GM23338 (cell line): ENCODE data around the gene HIF3A. TPM values are rescaled to one million over a fixed set of nuclear protein-coding genes. Genes with fewer than 3 reads are reported as not detected.
A peak's percentile ranks its signal among the peaks of the same experiment; 100 is the strongest.

Experiments
- ATAC-seq: fragments of 200-7000 bp; cut with Tn5 transposase; 3 replicates; pipeline ENCODE4 v1.9.1; 2020
- DNase-seq: peaks from one replicate; pipeline ENCODE4 v3.0.0-alpha.2; 2015; ENCODE audit warnings: low spot score
- H2AFZ ChIP-seq: fragments of 200-600 bp; sonication (generic); 2 replicates; pipeline ENCODE4 v1.8.0; 2016; ENCODE audit warnings: antibody characterized with exemption, mild to moderate bottlenecking, moderate library complexity
- H3F3A ChIP-seq: fragments of 200-600 bp; sonication (generic); replicated peaks from 2 replicates; pipeline ENCODE4 v1.8.0; 2017; ENCODE audit warnings: antibody characterized with exemption, mixed run types, low read depth
- H3K27ac ChIP-seq: fragments of 200-600 bp; sonication (generic); 2 replicates; pipeline ENCODE4 v1.6.1; 2016; ENCODE audit warnings: low read depth
- H3K27me3 ChIP-seq: fragments of 200-600 bp; sonication (generic); 2 replicates; pipeline ENCODE4 v1.8.0; 2016; ENCODE audit warnings: mild to moderate bottlenecking, mixed run types, moderate library complexity; ENCODE audit not compliant: insufficient read depth
- H3K36me3 ChIP-seq: fragments of 200-600 bp; sonication (generic); 2 replicates; pipeline ENCODE4 v1.8.0; 2016; ENCODE audit warnings: mild to moderate bottlenecking; ENCODE audit not compliant: insufficient read depth
- H3K4me1 ChIP-seq: fragments of 200-600 bp; sonication (generic); 2 replicates; pipeline ENCODE4 v1.8.0; 2016; ENCODE audit warnings: mild to moderate bottlenecking, moderate library complexity; ENCODE audit not compliant: insufficient read depth
- H3K4me2 ChIP-seq: fragments of 200-600 bp; sonication (generic); 2 replicates; pipeline ENCODE4 v1.7.1; 2017; ENCODE audit warnings: mixed run types
- H3K4me3 ChIP-seq: fragments of 200-600 bp; sonication (generic); 2 replicates; pipeline ENCODE4 v1.6.1; 2016; ENCODE audit warnings: mixed run types
- H3K79me2 ChIP-seq: fragments of 200-600 bp; sonication (generic); replicated peaks from 2 replicates; pipeline ENCODE4 v1.8.0; 2017; ENCODE audit warnings: mild to moderate bottlenecking; ENCODE audit not compliant: insufficient read depth
- H3K9me2 ChIP-seq: fragments of 200-600 bp; sonication (generic); 2 replicates; pipeline ENCODE4 v1.8.0; 2017; ENCODE audit not compliant: insufficient read depth
- H4K20me1 ChIP-seq: fragments of 200-600 bp; sonication (generic); replicated peaks from 2 replicates; pipeline ENCODE4 v1.8.0; 2017; ENCODE audit warnings: mild to moderate bottlenecking; ENCODE audit not compliant: insufficient read depth
- H3K27ac Mint-ChIP-seq: 2 replicates; pipeline ENCODE4 v1.8.0; 2020; ENCODE audit warnings: inconsistent platforms, mild to moderate bottlenecking, moderate library complexity, mixed read lengths
- H3K27me3 Mint-ChIP-seq: 3 replicates; pipeline ENCODE4 v1.8.0; 2022; ENCODE audit warnings: low read depth, mild to moderate bottlenecking, moderate library complexity, mixed read lengths, inconsistent platforms; ENCODE audit not compliant: insufficient read depth, poor library complexity
- H3K36me3 Mint-ChIP-seq: 3 replicates; pipeline ENCODE4 v1.8.0; 2021; ENCODE audit warnings: low read depth, mild to moderate bottlenecking, inconsistent platforms, moderate library complexity, mixed read lengths
- H3K4me1 Mint-ChIP-seq: 3 replicates; pipeline ENCODE4 v1.8.0; 2020; ENCODE audit warnings: mild to moderate bottlenecking, inconsistent platforms, mixed read lengths
- H3K4me3 Mint-ChIP-seq: 3 replicates; pipeline ENCODE4 v1.8.0; 2021; ENCODE audit warnings: moderate library complexity, mild to moderate bottlenecking, inconsistent platforms, mixed read lengths
- H3K9me3 Mint-ChIP-seq: 3 replicates; pipeline ENCODE4 v1.8.0; 2020; ENCODE audit warnings: moderate library complexity, mild to moderate bottlenecking, inconsistent platforms, mixed read lengths
- CREB1 ChIP-seq: fragments of 250-450 bp; sonication (Bioruptor Pico); IDR thresholded peaks from 2 replicates; pipeline ENCODE4 v1.5.0; 2020; ENCODE audit warnings: low read depth, mild to moderate bottlenecking, moderate library complexity
- EZH2phosphoT487 ChIP-seq: fragments of 200-600 bp; sonication (generic); IDR thresholded peaks from one replicate; pipeline ENCODE4 v1.8.1; 2018; ENCODE audit warnings: antibody characterized with exemption; ENCODE audit not compliant: unreplicated experiment
- JUNB ChIP-seq: IDR thresholded peaks from one replicate; pipeline ENCODE4 v1.6.1; 2016; ENCODE audit warnings: antibody characterized with exemption; ENCODE audit not compliant: unreplicated experiment
- NANOG ChIP-seq: IDR thresholded peaks from 2 replicates; pipeline ENCODE4 v1.6.1; 2016; ENCODE audit warnings: antibody characterized with exemption, borderline replicate concordance
- REST ChIP-seq: IDR thresholded peaks from one replicate; pipeline ENCODE4 v1.6.1; 2018; ENCODE audit warnings: antibody characterized with exemption; ENCODE audit not compliant: unreplicated experiment
- ZNF331 ChIP-seq: fragments of 250-450 bp; sonication (Bioruptor Pico); IDR thresholded peaks from 2 replicates; pipeline ENCODE4 v1.5.0; 2020; ENCODE audit warnings: low read depth, mild to moderate bottlenecking, moderate library complexity
- polyA plus RNA-seq: library from polyadenylated mRNA; unstranded; fragments of >200 nt; fragmentation: Nextera tagmentation; extraction: Ambion mirVana; gene quantifications from 2 replicates; pipeline ENCODE4 v1.2.1, GENCODE V29; 2016
- total RNA-seq: library from RNA; depleted of rRNA; stranded (reverse); fragments of >200 nt; shearing (Covaris generic); gene quantifications from 2 replicates; pipeline ENCODE4 v1.2.3, GENCODE V29; 2014
- TF ChIP-seq, protein P1 (sequence below): IDR thresholded peaks from 2 replicates; pipeline ENCODE4 v1.6.1; 2016; ENCODE audit warnings: antibody characterized with exemption
- TF ChIP-seq, protein P2 (sequence below), 2 experiments: fragments of 200-600 bp in 1 of 2; sonication (generic) in 1 of 2; conservative IDR thresholded peaks; 2 replicates each; pipeline versions ENCODE4 v1.5.1 to v1.6.1; 2016 to 2017; ENCODE audit warnings: antibody characterized with exemption in 2 of 2, low read depth in 2 of 2, mild to moderate bottlenecking in 2 of 2, moderate library complexity in 1 of 2
- TF ChIP-seq, protein P3 (sequence below): fragments of 250-450 bp; sonication (Bioruptor Pico); IDR thresholded peaks from 2 replicates; pipeline ENCODE4 v1.5.0; 2020; ENCODE audit warnings: mild to moderate bottlenecking, moderate library complexity

Gene HIF3A
- total and polyA plus RNA-seq, 2 experiments from 2014 or later = 20.4 to 70.5 TPM

DNA sequence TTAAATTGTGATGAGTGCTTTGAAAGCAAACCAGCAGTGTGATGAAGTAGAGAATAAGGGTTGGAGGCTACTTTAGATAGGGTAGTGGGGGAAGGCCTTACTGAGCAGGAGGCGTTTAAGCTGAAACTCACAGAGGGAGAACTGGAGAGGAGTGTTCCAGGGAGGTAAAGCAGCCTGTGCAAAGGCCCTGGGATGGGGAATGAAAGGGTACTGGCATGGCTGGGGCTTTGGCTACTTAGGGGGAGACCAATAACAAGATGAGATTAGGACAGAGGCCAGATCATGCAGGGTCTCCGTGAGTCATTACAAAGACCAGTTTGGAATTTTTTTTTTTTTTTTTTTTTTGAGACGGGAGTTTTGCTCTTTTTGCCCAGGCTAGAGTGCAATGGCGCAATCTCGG, 51.1 kb downstream of the HIF3A start (continued):
- TF ChIP-seq, protein P1, sequence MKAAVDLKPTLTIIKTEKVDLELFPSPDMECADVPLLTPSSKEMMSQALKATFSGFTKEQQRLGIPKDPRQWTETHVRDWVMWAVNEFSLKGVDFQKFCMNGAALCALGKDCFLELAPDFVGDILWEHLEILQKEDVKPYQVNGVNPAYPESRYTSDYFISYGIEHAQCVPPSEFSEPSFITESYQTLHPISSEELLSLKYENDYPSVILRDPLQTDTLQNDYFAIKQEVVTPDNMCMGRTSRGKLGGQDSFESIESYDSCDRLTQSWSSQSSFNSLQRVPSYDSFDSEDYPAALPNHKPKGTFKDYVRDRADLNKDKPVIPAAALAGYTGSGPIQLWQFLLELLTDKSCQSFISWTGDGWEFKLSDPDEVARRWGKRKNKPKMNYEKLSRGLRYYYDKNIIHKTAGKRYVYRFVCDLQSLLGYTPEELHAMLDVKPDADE = no peak
- TF ChIP-seq CREB1 (CRISPR knock-in tag) (no peak), EZH2phosphoT487 (no peak), ZNF331 (CRISPR knock-in tag) (no peak)
- TF ChIP-seq, protein P2, sequence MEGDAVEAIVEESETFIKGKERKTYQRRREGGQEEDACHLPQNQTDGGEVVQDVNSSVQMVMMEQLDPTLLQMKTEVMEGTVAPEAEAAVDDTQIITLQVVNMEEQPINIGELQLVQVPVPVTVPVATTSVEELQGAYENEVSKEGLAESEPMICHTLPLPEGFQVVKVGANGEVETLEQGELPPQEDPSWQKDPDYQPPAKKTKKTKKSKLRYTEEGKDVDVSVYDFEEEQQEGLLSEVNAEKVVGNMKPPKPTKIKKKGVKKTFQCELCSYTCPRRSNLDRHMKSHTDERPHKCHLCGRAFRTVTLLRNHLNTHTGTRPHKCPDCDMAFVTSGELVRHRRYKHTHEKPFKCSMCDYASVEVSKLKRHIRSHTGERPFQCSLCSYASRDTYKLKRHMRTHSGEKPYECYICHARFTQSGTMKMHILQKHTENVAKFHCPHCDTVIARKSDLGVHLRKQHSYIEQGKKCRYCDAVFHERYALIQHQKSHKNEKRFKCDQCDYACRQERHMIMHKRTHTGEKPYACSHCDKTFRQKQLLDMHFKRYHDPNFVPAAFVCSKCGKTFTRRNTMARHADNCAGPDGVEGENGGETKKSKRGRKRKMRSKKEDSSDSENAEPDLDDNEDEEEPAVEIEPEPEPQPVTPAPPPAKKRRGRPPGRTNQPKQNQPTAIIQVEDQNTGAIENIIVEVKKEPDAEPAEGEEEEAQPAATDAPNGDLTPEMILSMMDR (conservative IDR thresholded peaks at IDR 0.05; ENCODE audit: low read depth in 2 of 2) = no peak

- DNase-seq (no peak), ATAC-seq (no peak)
- H3K27me3 Mint-ChIP-seq = peaks cover 16% of the 10 kb centered on the region
- H3K4me2 ChIP-seq = peak overlapping the region; percentile 26; the same call in 1 of the 2 replicates
- no peaks in the 10 kb centered on the region for H3F3A ChIP-seq
- H3K4me1 ChIP-seq = peaks cover 26% of the 10 kb centered on the region
- TF ChIP-seq, protein P1 = no peak
- TF ChIP-seq NANOG (no peak), JUNB (no peak), REST (no peak)
- TF ChIP-seq, protein P3, sequence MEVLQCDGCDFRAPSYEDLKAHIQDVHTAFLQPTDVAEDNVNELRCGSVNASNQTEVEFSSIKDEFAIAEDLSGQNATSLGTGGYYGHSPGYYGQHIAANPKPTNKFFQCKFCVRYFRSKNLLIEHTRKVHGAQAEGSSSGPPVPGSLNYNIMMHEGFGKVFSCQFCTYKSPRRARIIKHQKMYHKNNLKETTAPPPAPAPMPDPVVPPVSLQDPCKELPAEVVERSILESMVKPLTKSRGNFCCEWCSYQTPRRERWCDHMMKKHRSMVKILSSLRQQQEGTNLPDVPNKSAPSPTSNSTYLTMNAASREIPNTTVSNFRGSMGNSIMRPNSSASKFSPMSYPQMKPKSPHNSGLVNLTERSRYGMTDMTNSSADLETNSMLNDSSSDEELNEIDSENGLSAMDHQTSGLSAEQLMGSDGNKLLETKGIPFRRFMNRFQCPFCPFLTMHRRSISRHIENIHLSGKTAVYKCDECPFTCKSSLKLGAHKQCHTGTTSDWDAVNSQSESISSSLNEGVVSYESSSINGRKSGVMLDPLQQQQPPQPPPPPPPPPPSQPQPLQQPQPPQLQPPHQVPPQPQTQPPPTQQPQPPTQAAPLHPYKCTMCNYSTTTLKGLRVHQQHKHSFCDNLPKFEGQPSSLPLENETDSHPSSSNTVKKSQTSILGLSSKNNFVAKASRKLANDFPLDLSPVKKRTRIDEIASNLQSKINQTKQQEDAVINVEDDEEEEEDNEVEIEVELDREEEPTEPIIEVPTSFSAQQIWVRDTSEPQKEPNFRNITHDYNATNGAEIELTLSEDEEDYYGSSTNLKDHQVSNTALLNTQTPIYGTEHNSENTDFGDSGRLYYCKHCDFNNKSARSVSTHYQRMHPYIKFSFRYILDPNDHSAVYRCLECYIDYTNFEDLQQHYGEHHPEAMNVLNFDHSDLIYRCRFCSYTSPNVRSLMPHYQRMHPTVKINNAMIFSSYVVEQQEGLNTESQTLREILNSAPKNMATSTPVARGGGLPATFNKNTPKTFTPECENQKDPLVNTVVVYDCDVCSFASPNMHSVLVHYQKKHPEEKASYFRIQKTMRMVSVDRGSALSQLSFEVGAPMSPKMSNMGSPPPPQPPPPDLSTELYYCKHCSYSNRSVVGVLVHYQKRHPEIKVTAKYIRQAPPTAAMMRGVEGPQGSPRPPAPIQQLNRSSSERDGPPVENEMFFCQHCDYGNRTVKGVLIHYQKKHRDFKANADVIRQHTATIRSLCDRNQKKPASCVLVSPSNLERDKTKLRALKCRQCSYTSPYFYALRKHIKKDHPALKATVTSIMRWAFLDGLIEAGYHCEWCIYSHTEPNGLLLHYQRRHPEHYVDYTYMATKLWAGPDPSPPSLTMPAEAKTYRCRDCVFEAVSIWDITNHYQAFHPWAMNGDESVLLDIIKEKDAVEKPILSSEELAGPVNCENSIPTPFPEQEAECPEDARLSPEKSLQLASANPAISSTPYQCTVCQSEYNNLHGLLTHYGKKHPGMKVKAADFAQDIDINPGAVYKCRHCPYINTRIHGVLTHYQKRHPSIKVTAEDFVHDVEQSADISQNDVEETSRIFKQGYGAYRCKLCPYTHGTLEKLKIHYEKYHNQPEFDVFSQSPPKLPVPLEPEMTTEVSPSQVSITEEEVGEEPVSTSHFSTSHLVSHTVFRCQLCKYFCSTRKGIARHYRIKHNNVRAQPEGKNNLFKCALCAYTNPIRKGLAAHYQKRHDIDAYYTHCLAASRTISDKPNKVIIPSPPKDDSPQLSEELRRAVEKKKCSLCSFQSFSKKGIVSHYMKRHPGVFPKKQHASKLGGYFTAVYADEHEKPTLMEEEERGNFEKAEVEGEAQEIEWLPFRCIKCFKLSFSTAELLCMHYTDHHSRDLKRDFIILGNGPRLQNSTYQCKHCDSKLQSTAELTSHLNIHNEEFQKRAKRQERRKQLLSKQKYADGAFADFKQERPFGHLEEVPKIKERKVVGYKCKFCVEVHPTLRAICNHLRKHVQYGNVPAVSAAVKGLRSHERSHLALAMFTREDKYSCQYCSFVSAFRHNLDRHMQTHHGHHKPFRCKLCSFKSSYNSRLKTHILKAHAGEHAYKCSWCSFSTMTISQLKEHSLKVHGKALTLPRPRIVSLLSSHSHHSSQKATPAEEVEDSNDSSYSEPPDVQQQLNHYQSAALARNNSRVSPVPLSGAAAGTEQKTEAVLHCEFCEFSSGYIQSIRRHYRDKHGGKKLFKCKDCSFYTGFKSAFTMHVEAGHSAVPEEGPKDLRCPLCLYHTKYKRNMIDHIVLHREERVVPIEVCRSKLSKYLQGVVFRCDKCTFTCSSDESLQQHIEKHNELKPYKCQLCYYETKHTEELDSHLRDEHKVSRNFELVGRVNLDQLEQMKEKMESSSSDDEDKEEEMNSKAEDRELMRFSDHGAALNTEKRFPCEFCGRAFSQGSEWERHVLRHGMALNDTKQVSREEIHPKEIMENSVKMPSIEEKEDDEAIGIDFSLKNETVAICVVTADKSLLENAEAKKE (CRISPR knock-in tag) = no peak
- H3K27ac ChIP-seq = no peak overlapping the region
- peak overlapping the region; percentile 41; the same call in 2 of the 3 replicates for H3K4me3 Mint-ChIP-seq
- peaks cover 43% of the 10 kb centered on the region for H3K4me1 Mint-ChIP-seq
- H4K20me1 ChIP-seq = peaks cover 18% of the 10 kb centered on the region
- H3K4me3 ChIP-seq = no peak overlapping the region
- H3K9me2 ChIP-seq = no peaks in the 10 kb centered on the region
- peaks cover 3% of the 10 kb centered on the region; the same call in 1 of the 3 replicates for H3K9me3 Mint-ChIP-seq
- no peaks in the 10 kb centered on the region for H3K27me3 ChIP-seq
- peaks cover 30% of the 10 kb centered on the region for H3K36me3 Mint-ChIP-seq
- H2AFZ ChIP-seq = no peak overlapping the region
- H3K36me3 ChIP-seq = peaks cover 6% of the 10 kb centered on the region; the same call in 1 of the 2 replicates
- H3K27ac Mint-ChIP-seq = peak overlapping the region; percentile 5; the same call in 1 of the 2 replicates
- peaks cover 58% of the 10 kb centered on the region for H3K79me2 ChIP-seq
Measured at GRCh38 chr19:46349311-46349993, 52.6 kb downstream of the HIF3A start.
